Measurements from ENCODE around the gene TIMP2.
"Not testable (repeated sequence)": the region's sequence is repeated elsewhere in the genome, so short reads cannot be mapped to it uniquely, and the experiment has no call there.

Gene TIMP2

DNA sequence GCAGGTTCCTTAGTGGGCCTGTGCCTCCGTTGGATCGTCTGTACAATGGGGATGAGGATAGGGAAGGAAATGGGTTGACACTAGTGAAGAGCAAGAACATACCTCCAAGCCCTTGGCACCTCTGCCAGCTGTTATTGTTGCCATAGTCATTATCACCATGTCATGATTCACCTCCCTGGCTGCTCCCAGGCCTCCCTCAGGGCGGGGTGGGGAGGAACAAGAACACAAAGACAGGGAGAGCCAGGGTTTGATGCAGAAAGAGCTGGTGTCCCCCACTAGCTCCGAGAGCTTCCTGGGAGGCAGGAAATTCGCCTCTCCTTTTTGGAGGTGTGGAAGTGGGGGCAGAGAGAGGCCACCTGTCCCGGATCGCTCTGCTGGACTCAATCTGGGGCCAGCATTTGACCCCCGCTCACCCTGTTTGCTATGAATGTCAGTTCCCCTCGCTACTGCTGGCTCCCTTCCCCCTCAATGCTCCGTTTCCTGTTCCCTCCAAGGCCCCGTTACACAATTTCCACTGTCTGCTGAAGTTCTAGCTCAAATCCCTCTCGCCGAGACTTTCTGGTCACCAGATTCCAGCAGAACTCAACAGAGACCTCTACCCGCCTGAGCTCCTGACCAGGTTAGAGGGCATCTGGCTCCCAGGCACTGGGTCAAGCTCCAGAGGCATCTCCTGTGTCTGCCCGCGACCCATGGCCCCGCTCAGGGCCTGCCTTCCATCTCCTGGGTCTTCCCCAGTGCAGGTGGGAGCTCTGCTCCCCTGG is 9.1 kb downstream of the TIMP2 start:
- peaks cover 75% of the 10 kb centered on the region for H3K79me2 ChIP-seq (ENCODE audit: insufficient read depth, low read depth)
- peaks cover 14% of the 10 kb centered on the region for H3K4me1 ChIP-seq (ENCODE audit: low read depth, poor library complexity, severe bottlenecking)
- H3K9ac ChIP-seq: no peak overlapping the region
- no peak overlapping the region for H3K27ac ChIP-seq
- no peaks in the 10 kb centered on the region for H3K27me3 ChIP-seq (ENCODE audit: insufficient read depth, low read depth)
- H4K20me1 ChIP-seq (ENCODE audit: insufficient read depth): no peaks in the 10 kb centered on the region
- H2AFZ ChIP-seq (ENCODE audit: low read depth): no peak overlapping the region
- no peak overlapping the region for H3K4me3 ChIP-seq (IDR thresholded peaks at IDR 0.05; ENCODE audit: insufficient read depth, low read depth, low read length)
- H3K36me3 ChIP-seq (ENCODE audit: insufficient read depth): peaks cover 8% of the 10 kb centered on the region; the same call in 1 of the 2 replicates
- no peak overlapping the region for H3K4me2 ChIP-seq
- TF ChIP-seq, protein P1, sequence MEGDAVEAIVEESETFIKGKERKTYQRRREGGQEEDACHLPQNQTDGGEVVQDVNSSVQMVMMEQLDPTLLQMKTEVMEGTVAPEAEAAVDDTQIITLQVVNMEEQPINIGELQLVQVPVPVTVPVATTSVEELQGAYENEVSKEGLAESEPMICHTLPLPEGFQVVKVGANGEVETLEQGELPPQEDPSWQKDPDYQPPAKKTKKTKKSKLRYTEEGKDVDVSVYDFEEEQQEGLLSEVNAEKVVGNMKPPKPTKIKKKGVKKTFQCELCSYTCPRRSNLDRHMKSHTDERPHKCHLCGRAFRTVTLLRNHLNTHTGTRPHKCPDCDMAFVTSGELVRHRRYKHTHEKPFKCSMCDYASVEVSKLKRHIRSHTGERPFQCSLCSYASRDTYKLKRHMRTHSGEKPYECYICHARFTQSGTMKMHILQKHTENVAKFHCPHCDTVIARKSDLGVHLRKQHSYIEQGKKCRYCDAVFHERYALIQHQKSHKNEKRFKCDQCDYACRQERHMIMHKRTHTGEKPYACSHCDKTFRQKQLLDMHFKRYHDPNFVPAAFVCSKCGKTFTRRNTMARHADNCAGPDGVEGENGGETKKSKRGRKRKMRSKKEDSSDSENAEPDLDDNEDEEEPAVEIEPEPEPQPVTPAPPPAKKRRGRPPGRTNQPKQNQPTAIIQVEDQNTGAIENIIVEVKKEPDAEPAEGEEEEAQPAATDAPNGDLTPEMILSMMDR (conservative IDR thresholded peaks at IDR 0.05; ENCODE audit: low read depth, low read length): no peak

- Histone ChIP-seq H3K4me2 (no peak overlapping the region), H3K4me3 (IDR thresholded peaks at IDR 0.05; ENCODE audit: insufficient read depth, low read depth, low read length) (no peak overlapping the region), H3K36me3 (ENCODE audit: insufficient read depth) (peaks cover 8% of the 10 kb centered on the region; the same call in 1 of the 2 replicates), H3K79me2 (ENCODE audit: insufficient read depth, low read depth) (peaks cover 76% of the 10 kb centered on the region), H4K20me1 (ENCODE audit: insufficient read depth) (no peaks in the 10 kb centered on the region), H3K27ac (no peak overlapping the region), H2AFZ (ENCODE audit: low read depth) (no peak overlapping the region), H3K4me1 (ENCODE audit: low read depth, poor library complexity, severe bottlenecking) (peaks cover 14% of the 10 kb centered on the region), H3K9ac (no peak overlapping the region), H3K27me3 (ENCODE audit: insufficient read depth, low read depth) (no peaks in the 10 kb centered on the region)
- TF ChIP-seq, protein P1 (conservative IDR thresholded peaks at IDR 0.05; ENCODE audit: low read depth, low read length): no peak
These were observed 12.1 kb downstream of the TIMP2 start for GRCh38 chr17:78913115-78913514.

DNA sequence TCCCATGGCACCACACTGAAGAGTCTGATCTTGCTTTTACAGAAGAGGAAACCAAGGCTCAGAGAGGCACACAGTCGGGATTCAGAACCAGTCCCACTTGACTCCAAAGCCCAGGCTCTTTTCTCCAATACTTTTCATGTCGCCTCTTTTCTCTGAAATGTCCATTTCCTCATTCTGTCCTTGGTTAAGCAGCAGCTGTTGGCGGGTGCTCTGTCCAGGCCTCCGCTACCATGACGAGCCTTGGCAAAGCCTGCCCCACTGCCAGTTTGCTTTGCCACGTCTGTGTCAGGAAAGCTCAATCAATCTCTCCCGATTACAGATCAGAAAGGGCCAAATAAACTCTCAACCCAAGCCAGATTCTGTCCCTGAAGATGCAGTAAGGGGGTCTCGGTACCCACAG is 13.1 kb downstream of the TIMP2 start:
- Histone ChIP-seq H3K4me3 (IDR thresholded peaks at IDR 0.05; ENCODE audit: insufficient read depth, low read depth, low read length) (no peak overlapping the region), H4K20me1 (ENCODE audit: insufficient read depth) (no peaks in the 10 kb centered on the region), H3K9ac (no peak overlapping the region), H3K79me2 (ENCODE audit: insufficient read depth, low read depth) (peaks cover 72% of the 10 kb centered on the region), H2AFZ (ENCODE audit: low read depth) (no peak overlapping the region), H3K4me1 (ENCODE audit: low read depth, poor library complexity, severe bottlenecking) (peaks cover 14% of the 10 kb centered on the region), H3K36me3 (ENCODE audit: insufficient read depth) (peaks cover 8% of the 10 kb centered on the region; the same call in 1 of the 2 replicates), H3K4me2 (no peak overlapping the region), H3K27ac (no peak overlapping the region), H3K27me3 (ENCODE audit: insufficient read depth, low read depth) (no peaks in the 10 kb centered on the region)
- TF ChIP-seq, protein P1 (conservative IDR thresholded peaks at IDR 0.05; ENCODE audit: low read depth, low read length): no peak

DNA sequence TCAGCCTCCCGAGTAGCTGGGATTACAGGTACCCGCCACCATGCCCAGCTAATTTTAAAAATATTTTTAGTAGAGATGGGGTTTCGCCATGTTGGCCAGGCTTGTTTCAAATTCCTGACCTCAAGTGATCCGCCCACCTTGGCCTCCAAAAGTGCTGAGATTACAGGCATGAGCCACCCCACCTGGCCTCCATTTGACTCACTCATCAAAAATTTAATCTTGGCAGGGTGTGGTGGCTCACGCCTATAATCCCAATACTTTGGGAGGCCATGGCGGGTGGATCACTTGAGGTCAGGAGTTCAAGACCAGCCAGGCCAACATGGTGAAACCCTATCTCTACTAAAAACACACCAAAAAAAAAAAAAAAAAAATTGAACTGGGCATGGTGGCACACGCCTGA is 13.6 kb downstream of the TIMP2 start:
- H3K27ac ChIP-seq; H3K4me3 ChIP-seq (IDR thresholded peaks at IDR 0.05; ENCODE audit: insufficient read depth, low read depth, low read length); H3K9ac ChIP-seq; H2AFZ ChIP-seq (ENCODE audit: low read depth); H4K20me1 ChIP-seq (ENCODE audit: insufficient read depth); H3K27me3 ChIP-seq (ENCODE audit: insufficient read depth, low read depth); H3K4me2 ChIP-seq; H3K36me3 ChIP-seq (ENCODE audit: insufficient read depth): not testable (repeated sequence)
- H3K79me2 ChIP-seq (ENCODE audit: insufficient read depth, low read depth): peaks cover 74% of the 10 kb centered on the region
- H3K4me1 ChIP-seq (ENCODE audit: low read depth, poor library complexity, severe bottlenecking): peaks cover 14% of the 10 kb centered on the region

Measured in KMS-11 (cell line).